H1 (cell line): Measurements from ENCODE around the gene NXPE1. TPM values are rescaled to one million over a fixed set of nuclear protein-coding genes. Genes with fewer than 3 reads are reported as not detected.

Source experiments
- CTCF ChIA-PET: fragments of 300-600 bp; sonication (Branson Sonifier 250); formaldehyde crosslinking; loops from one replicate; lab custom pipeline; 2021; ENCODE audit not compliant: partially characterized antibody; lab: Charles Lee
- POLR2A ChIA-PET: fragments of 300-600 bp; sonication (Branson Sonifier 250); formaldehyde crosslinking; loops from one replicate; lab custom pipeline; 2021; ENCODE audit warnings: inconsistent platforms; ENCODE audit not compliant: partially characterized antibody; lab: Charles Lee
- DNase-seq, 2 experiments: peaks; one replicate each; pipeline versions ENCODE4 v3.0.0 to v3.0.0-alpha.2; 2010 to 2022; ENCODE audit warnings: low spot score in 2 of 2, low read depth in 1 of 2, mixed read lengths in 1 of 2
- FAIRE-seq: peaks from 2 replicates; lab custom pipeline; 2011; peaks lifted over from hg19 to GRCh38; lab: Jason Lieb, UNC
- H2AFZ ChIP-seq: 2 replicates; pipeline ENCODE4 v1.8.1; 2012; ENCODE audit warnings: low read length, inconsistent platforms
- H2AK5ac ChIP-seq: 2 replicates; pipeline ENCODE4 v1.6.1; 2013; ENCODE audit warnings: low read depth, low read length
- H2BK120ac ChIP-seq: replicated peaks from 2 replicates; pipeline ENCODE3; 2013; ENCODE audit warnings: low read depth, low read length, inconsistent platforms
- H2BK12ac ChIP-seq: 2 replicates; pipeline ENCODE4 v1.6.1; 2013; ENCODE audit warnings: low read depth, low read length
- H2BK15ac ChIP-seq: 2 replicates; pipeline ENCODE4 v1.6.1; 2013; ENCODE audit warnings: low read length
- H2BK20ac ChIP-seq: 2 replicates; pipeline ENCODE4 v1.6.1; 2013; ENCODE audit warnings: low read length
- H2BK5ac ChIP-seq: 2 replicates; pipeline ENCODE4 v1.6.1; 2013; ENCODE audit warnings: low read depth, low read length
- H3K14ac ChIP-seq: 2 replicates; pipeline ENCODE4 v1.6.1; 2013; ENCODE audit warnings: inconsistent platforms; ENCODE audit not compliant: insufficient read length
- H3K18ac ChIP-seq: 2 replicates; pipeline ENCODE4 v1.6.1; 2013; ENCODE audit warnings: low read length; ENCODE audit errors: extremely low read depth
- H3K23ac ChIP-seq: 2 replicates; pipeline ENCODE4 v1.6.1; 2013; ENCODE audit warnings: inconsistent platforms; ENCODE audit not compliant: insufficient read length
- H3K23me2 ChIP-seq: 2 replicates; pipeline ENCODE4 v1.6.1; 2013; ENCODE audit warnings: low read depth, low read length
- H3K27ac ChIP-seq: 2 replicates; pipeline ENCODE4 v1.6.1; 2011; ENCODE audit warnings: low read depth, low read length, inconsistent platforms
- H3K27me3 ChIP-seq, 4 experiments: replicated peaks in 1 of 4; 1 replicate in 1 of 4; 2 replicates in 3 of 4; pipeline versions ENCODE4 v1.6.1 to v1.8.1; 2011 to 2013; ENCODE audit warnings: low read length in 3 of 4, mild to moderate bottlenecking in 3 of 4, inconsistent platforms in 2 of 4, mixed read lengths in 2 of 4, moderate library complexity in 1 of 4; ENCODE audit not compliant: control insufficient read depth in 3 of 4, insufficient read depth in 3 of 4; ENCODE audit errors: extremely low read depth in 1 of 4
- H3K36me3 ChIP-seq, 4 experiments: 2 replicates each; pipeline versions ENCODE4 v1.6.1 to v1.8.1; 2011 to 2013; ENCODE audit warnings: mild to moderate bottlenecking in 4 of 4, low read length in 3 of 4, moderate library complexity in 2 of 4, control low read depth in 1 of 4, inconsistent platforms in 1 of 4; ENCODE audit not compliant: insufficient read depth in 4 of 4, control insufficient read depth in 2 of 4
- H3K4ac ChIP-seq: replicated peaks from 2 replicates; pipeline ENCODE3; 2013; ENCODE audit warnings: low read length, low read depth, mixed read lengths, inconsistent platforms; ENCODE audit not compliant: insufficient read length
- H3K4me1 ChIP-seq, 4 experiments: replicated peaks in 1 of 4; 1 replicate in 1 of 4; 2 replicates in 3 of 4; pipeline versions ENCODE4 v1.6.1 to v1.8.1; 2011 to 2013; ENCODE audit warnings: low read length in 3 of 4, inconsistent platforms in 2 of 4, mixed read lengths in 1 of 4; ENCODE audit not compliant: insufficient read depth in 4 of 4, control insufficient read depth in 3 of 4
- H3K4me2 ChIP-seq, 2 experiments: 2 replicates each; pipeline versions ENCODE4 v1.6.1 to v1.8.1; 2011 to 2013; ENCODE audit warnings: low read depth in 2 of 2, low read length in 2 of 2, control low read depth in 1 of 2, inconsistent platforms in 1 of 2, mild to moderate bottlenecking in 1 of 2; ENCODE audit not compliant: insufficient read depth in 1 of 2
- H3K4me3 ChIP-seq, 4 experiments: fragments of 200-600, 300-600 bp in 1 of 4; sonication (generic), shearing (Covaris generic), sonication (Bioruptor Twin) in 1 of 4; 2 replicates each; pipeline versions ENCODE4 v1.5.1 to v1.8.1; 2011 to 2016; ENCODE audit warnings: low read length in 4 of 4, low read depth in 3 of 4, control low read depth in 2 of 4, inconsistent platforms in 2 of 4, mild to moderate bottlenecking in 2 of 4, mixed read lengths in 1 of 4, moderate library complexity in 1 of 4; ENCODE audit not compliant: insufficient read depth in 2 of 4; ENCODE audit errors: extremely low read depth in 1 of 4
- H3K56ac ChIP-seq: replicated peaks from 2 replicates; pipeline ENCODE3; 2013; ENCODE audit warnings: low read depth, mild to moderate bottlenecking, mixed read lengths, low read length, inconsistent platforms; ENCODE audit not compliant: insufficient read length
- H3K79me1 ChIP-seq: 2 replicates; pipeline ENCODE4 v1.6.1; 2013; ENCODE audit warnings: low read depth, low read length, control low read depth
- H3K79me2 ChIP-seq, 2 experiments: 2 replicates each; pipeline versions ENCODE4 v1.6.1 to v1.8.1; 2012 to 2013; ENCODE audit warnings: low read length in 2 of 2, mild to moderate bottlenecking in 2 of 2, inconsistent platforms in 1 of 2; ENCODE audit not compliant: insufficient read depth in 2 of 2, control insufficient read depth in 1 of 2
- H3K9ac ChIP-seq, 4 experiments: replicated peaks in 1 of 4; 1 replicate in 1 of 4; 2 replicates in 3 of 4; pipeline versions ENCODE4 v1.6.1 to v1.8.1; 2011 to 2013; ENCODE audit warnings: low read depth in 3 of 4, low read length in 3 of 4, control low read depth in 2 of 4, mild to moderate bottlenecking in 2 of 4, moderate library complexity in 2 of 4, inconsistent platforms in 1 of 4; ENCODE audit errors: extremely low read depth in 1 of 4
- H3K9me3 ChIP-seq, 2 experiments: 2 replicates each; pipeline versions ENCODE4 v1.6.1 to v1.8.1; 2012 to 2013; ENCODE audit warnings: mild to moderate bottlenecking in 2 of 2, moderate library complexity in 2 of 2, control low read depth in 1 of 2, inconsistent platforms in 1 of 2, low read depth in 1 of 2, low read length in 1 of 2, mixed read lengths in 1 of 2; ENCODE audit not compliant: insufficient read depth in 2 of 2
- H4K20me1 ChIP-seq, 2 experiments: replicated peaks in 1 of 2; 2 replicates each; pipeline versions ENCODE3 to v1.8.1; 2011 to 2013; ENCODE audit warnings: inconsistent platforms in 2 of 2, low read length in 2 of 2, mild to moderate bottlenecking in 1 of 2; ENCODE audit not compliant: insufficient read depth in 2 of 2, control insufficient read depth in 1 of 2
- H4K5ac ChIP-seq: 2 replicates; pipeline ENCODE4 v1.6.1; 2013; ENCODE audit warnings: low read length, low read depth, mixed read lengths, inconsistent platforms; ENCODE audit not compliant: insufficient read length
- H4K8ac ChIP-seq: 2 replicates; pipeline ENCODE4 v1.8.0; 2013; ENCODE audit warnings: mild to moderate bottlenecking, moderate library complexity, low read length, inconsistent platforms; ENCODE audit not compliant: insufficient read depth; ENCODE audit errors: extremely low read depth
- H4K91ac ChIP-seq: replicated peaks from 2 replicates; pipeline ENCODE3; 2013; ENCODE audit warnings: low read length, mixed read lengths, inconsistent platforms; ENCODE audit not compliant: insufficient read length
- BCL11A ChIP-seq, 2 experiments: IDR thresholded peaks; one replicate each; pipeline ENCODE4 v1.6.1; 2011; ENCODE audit warnings: low read depth in 2 of 2, low read length in 2 of 2, mild to moderate bottlenecking in 2 of 2
- BRCA1 ChIP-seq: IDR thresholded peaks from 2 replicates; pipeline ENCODE4 v1.6.1; 2012; ENCODE audit warnings: low read depth, low read length, improper control_type of control experiment
- CTBP2 ChIP-seq: IDR thresholded peaks from 2 replicates; pipeline ENCODE4 v1.7.0; 2011; ENCODE audit warnings: borderline replicate concordance, mild to moderate bottlenecking, moderate library complexity, mixed read lengths, low read length; ENCODE audit not compliant: insufficient read depth, insufficient read length
- EZH2 ChIP-seq: fragments of 200-600 bp; sonication (generic); IDR thresholded peaks from 2 replicates; pipeline ENCODE4 v1.7.1; 2012; ENCODE audit warnings: low read depth, mild to moderate bottlenecking, moderate library complexity, low read length, inconsistent platforms; ENCODE audit not compliant: severe bottlenecking
- KDM4A ChIP-seq: IDR thresholded peaks from one replicate; pipeline ENCODE4 v1.7.1; 2012; ENCODE audit warnings: low read depth, mild to moderate bottlenecking, moderate library complexity, low read length, inconsistent platforms; ENCODE audit not compliant: severe bottlenecking
- MAFK ChIP-seq: IDR thresholded peaks from 2 replicates; pipeline ENCODE4 v1.6.1; 2012; ENCODE audit warnings: low read depth, mild to moderate bottlenecking, improper control_type of control experiment, low read length
- RAD21 ChIP-seq, 2 experiments: IDR thresholded peaks in 1 of 2; conservative IDR thresholded peaks in 1 of 2; 2 replicates each; pipeline ENCODE4 v1.6.1; 2011; ENCODE audit warnings: low read depth in 2 of 2, low read length in 2 of 2, improper control_type of control experiment in 1 of 2, inconsistent platforms in 1 of 2, mild to moderate bottlenecking in 1 of 2, moderate library complexity in 1 of 2
- RBBP5 ChIP-seq: IDR thresholded peaks from 2 replicates; pipeline ENCODE4 v1.7.1; 2012; ENCODE audit warnings: low read depth, mild to moderate bottlenecking, inconsistent platforms, low read length, moderate library complexity, borderline replicate concordance
- RNF2 ChIP-seq: fragments of 200-900, 300-1000 bp; sonication (generic); IDR thresholded peaks from 2 replicates; pipeline ENCODE4 v1.7.1; 2016; ENCODE audit warnings: borderline replicate concordance, low read depth, mild to moderate bottlenecking, antibody characterized with exemption, low read length; ENCODE audit not compliant: poor library complexity, severe bottlenecking; ENCODE audit errors: missing control alignments
- SIX5 ChIP-seq: IDR thresholded peaks from 2 replicates; pipeline ENCODE4 v1.6.1; 2011; ENCODE audit warnings: mild to moderate bottlenecking, low read depth, low read length
- ZNF274 ChIP-seq: IDR thresholded peaks from 2 replicates; pipeline ENCODE4 v1.7.0; 2012; ENCODE audit warnings: low read length, borderline replicate concordance; ENCODE audit errors: extremely low read depth
- WGBS, 2 experiments: shearing (Covaris generic) in 1 of 2; methylation state at CpG; one replicate each; pipeline versions ENCODE4 v1.1.6 to v1.1.7; 2013 to 2015; ENCODE audit warnings: low lambda C conversion rate in 2 of 2, mixed read lengths in 2 of 2, inconsistent platforms in 1 of 2, low coverage in 1 of 2, missing lambda C conversion rate in 1 of 2; ENCODE audit not compliant: insufficient replicate concordance in 2 of 2, insufficient coverage in 1 of 2, insufficient read length in 1 of 2; ENCODE audit errors: extremely low coverage in 1 of 2, missing lambda C conversion rate in 1 of 2; 5-methylcytosine and 5-hydroxymethylcytosine counted together
- polyA plus RNA-seq, 7 experiments: library from polyadenylated mRNA; depleted of rRNA in 3 of 7; stranded (reverse) in 5 of 7; unstranded in 2 of 7; fragments of >200 nt in 5 of 7; fragments of 200-250 nt in 2 of 7; gene quantifications; 1 replicate in 5 of 7; 2 replicates in 1 of 7; 4 replicates in 1 of 7; pipeline versions ENCODE4 v1.2.1 to v1.2.3, GENCODE V29; 2011 to 2013; ENCODE audit warnings: missing spikeins in 2 of 7, mixed read lengths in 2 of 7
- total RNA-seq: library from RNA; stranded (reverse); fragmentation: NEBNext Ultra II Directional; extraction: Animal tissue kit (Norgen Biotek cat#: 25700); gene quantifications from 2 replicates; pipeline ENCODE4 v1.2.1, GENCODE V29; 2021

The NXPE1 gene
- total and polyA plus RNA-seq, 2 of the 8 experiments (the other 6 are each of a cell fraction or from before 2014, with no cell fraction given): not detected

DNA sequence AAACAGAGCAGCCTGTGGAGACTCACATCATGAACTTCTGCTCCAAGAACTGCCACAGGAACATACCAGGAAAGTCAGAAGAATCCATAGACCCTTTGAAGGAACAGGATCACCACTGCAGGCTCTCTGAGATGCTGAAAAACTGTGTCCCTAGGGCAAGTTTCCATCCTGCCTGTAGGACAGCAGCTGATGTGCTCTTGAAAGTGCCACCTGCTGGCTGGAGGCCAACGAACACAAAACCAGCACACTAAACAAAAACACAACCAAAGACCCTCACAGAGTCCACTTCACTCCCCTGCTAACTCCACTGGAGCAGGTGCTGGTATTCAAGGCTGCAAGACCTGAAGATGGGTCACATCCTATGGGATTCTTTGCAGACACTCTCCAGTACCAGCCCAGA lies 12.0 kb upstream of the NXPE1 start:
- H3K36me3 ChIP-seq: no peaks in the 10 kb centered on the region
- no peak overlapping the region for H4K8ac ChIP-seq
- no peak overlapping the region for H3K9ac ChIP-seq
- no peak overlapping the region for H2BK15ac ChIP-seq
- no peak overlapping the region for H3K56ac ChIP-seq
- H2AFZ ChIP-seq: no peak overlapping the region
- POLR2A ChIA-PET: no interaction called here
- no peaks in the 10 kb centered on the region for H3K79me1 ChIP-seq
- H3K4ac ChIP-seq: no peak overlapping the region
- H3K4me3 ChIP-seq: no peak overlapping the region
- H4K91ac ChIP-seq: no peak overlapping the region
- H3K4me1 ChIP-seq: peaks cover 2 to 9% (median 5%) of the 10 kb centered on the region in 4 experiments; a peak in 4 of 7 replicates
- no peak overlapping the region for H3K14ac ChIP-seq
- no peak overlapping the region for H2AK5ac ChIP-seq
- no peaks in the 10 kb centered on the region for H4K20me1 ChIP-seq
- FAIRE-seq (no peak), DNase-seq (no peak)
- H3K9me3 ChIP-seq: no peaks in the 10 kb centered on the region; a peak in 2 of 4 replicates
- no peak overlapping the region for H3K4me2 ChIP-seq
- H3K27ac ChIP-seq: no peak overlapping the region
- no peak overlapping the region for H3K18ac ChIP-seq
- no peak overlapping the region for H2BK12ac ChIP-seq
- no peak overlapping the region for H2BK20ac ChIP-seq
- no peak overlapping the region for H2BK5ac ChIP-seq
- no peaks in the 10 kb centered on the region for H3K79me2 ChIP-seq
- no peaks in the 10 kb centered on the region for H3K27me3 ChIP-seq
- no peak overlapping the region for H2BK120ac ChIP-seq
- 80% methylated on average over 1 of the region's 1 CpG; no CpG with 5 or more reads in 1 of the 2 experiments for WGBS, 2 experiments
- H3K23me2 ChIP-seq: no peaks in the 10 kb centered on the region
- no peak overlapping the region for H4K5ac ChIP-seq
- CTCF ChIA-PET: interaction anchor here (0.7 to 2.1 kb wide), 2 partner anchors 15 to 231 kb away, joined by 3 to 10 read pairs; no protein-coding TSS in a partner anchor
- no peak overlapping the region for H3K23ac ChIP-seq
- TF ChIP-seq CTBP2 (no peak), RBBP5 (no peak), SIX5 (no peak), EZH2 (no peak), RNF2 (no peak), BCL11A (IDR thresholded peaks at IDR 0.05; ENCODE audit: low read depth in 2 of 2, low read length in 2 of 2) (no peak), RAD21 (IDR thresholded peaks at IDR 0.05 in 1 of 2, conservative IDR thresholded peaks at IDR 0.05 in 1 of 2; ENCODE audit: low read depth in 2 of 2, low read length in 2 of 2) (peak in 1 of 2 experiments; percentile 20; a peak in 2 of 4 replicates), MAFK (no peak), KDM4A (no peak), ZNF274 (no peak), BRCA1 (no peak)
